CD4-positive, alpha-beta T cell treated with Interleukin-4 for 1 hour (primary cell): ENCODE measurements around the gene FGF14.
"Not testable (repeated sequence)": the region's sequence is repeated elsewhere in the genome, so short reads cannot be mapped to it uniquely, and the experiment has no call there.

Experiments used
- DNase-seq, 2 donors: peaks; one replicate each; pipeline ENCODE4 v3.0.0-alpha.2; 2020 to 2022

The FGF14 gene

DNA sequence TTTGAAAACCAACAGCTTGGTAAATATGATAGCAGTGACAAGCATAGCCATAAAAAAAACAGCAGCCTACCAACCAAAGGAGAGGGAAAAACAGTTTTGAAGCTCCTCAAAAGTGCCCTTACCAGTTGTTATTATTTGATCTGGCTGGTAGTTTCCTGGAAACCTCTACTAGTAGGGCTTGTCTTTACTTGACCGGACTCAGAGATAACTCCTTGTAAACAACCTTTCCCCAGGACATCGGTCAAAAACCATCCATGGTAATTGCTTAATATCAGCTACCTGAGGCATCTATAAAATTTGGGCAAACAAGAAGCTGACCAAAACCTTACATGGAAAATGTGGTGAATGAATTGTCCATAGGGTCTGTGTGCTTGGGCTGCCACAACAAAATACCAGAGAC, 210.9 kb downstream of the FGF14 start:
- no peak for DNase-seq

DNA sequence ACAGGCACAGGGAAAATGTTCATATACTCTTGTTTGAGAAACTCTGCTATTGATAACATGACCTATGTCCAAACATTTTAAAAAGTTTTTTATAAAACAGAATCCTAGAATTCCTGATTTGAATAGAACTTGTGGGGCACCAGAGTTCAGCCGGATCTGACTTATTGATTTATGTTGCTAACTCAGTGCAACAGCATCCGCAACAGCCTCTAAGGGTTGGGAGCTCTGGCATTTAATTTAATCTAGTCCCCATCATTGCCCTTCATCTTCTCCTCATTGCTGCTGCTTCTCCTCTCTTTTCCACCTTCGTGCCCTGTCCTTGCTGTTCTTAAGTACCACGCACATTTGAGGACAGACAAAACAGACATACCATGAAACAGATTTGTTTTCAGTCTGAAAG, 214.5 kb downstream of the FGF14 start:
- no peak for DNase-seq

DNA sequence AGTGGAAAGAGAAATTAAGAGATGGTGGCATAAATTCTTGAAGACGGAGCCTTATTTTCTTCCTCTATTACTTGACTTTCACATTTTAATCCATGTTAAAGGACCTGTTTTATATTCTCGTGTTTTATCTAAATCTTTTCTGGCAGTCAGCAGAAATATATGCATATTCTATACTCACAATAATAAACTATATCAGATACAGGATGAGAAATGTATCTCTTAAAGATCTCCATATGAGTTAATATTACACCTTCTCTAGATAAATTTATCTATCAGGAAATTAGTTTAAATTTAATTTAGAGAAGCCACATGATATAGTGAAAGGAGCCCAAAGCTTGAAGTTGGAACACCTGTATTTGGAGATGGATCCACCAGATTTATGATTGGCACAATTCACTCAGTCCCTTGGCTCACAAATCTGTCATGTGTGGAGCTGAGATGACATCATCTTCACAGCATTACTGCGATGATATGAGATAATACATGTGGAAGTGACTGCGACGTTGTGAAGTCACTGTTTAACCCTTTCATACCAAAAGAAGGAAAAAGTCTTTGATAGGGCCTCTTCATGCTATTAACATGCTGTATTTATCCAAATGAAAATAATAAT, 216.4 kb downstream of the FGF14 start:
- DNase-seq = no peak

DNA sequence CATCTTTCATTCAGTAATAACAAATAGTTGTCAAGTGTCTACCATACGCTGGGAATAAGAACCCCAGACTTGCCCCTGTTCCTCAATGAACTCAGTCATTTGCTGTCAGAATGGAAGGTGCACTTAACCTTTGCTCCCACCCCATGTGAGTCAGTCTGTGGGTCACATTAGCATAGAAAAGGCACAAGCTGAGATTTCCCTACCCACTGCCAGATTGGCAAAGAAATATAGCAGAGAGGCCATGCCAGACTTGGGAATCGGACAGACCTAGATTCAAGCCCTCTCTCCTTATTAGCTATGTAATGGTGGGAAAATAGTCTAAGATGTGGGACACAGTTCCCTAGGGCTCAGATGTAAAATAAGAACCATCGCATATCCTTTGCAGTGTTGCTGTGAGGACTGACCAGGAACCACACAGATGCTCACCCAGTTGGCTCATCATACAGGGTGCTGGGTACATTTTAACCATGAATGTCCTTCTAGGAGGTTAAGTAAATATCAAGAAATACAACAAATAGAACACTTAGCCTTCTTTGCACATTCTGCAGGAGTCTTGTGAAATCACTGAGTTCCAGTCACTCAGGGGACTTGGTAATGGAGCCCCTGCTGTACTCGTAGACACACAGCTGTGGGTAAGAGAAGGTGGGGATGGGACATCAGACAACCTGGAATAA, 218.2 kb downstream of the FGF14 start:
- no peak for DNase-seq

DNA sequence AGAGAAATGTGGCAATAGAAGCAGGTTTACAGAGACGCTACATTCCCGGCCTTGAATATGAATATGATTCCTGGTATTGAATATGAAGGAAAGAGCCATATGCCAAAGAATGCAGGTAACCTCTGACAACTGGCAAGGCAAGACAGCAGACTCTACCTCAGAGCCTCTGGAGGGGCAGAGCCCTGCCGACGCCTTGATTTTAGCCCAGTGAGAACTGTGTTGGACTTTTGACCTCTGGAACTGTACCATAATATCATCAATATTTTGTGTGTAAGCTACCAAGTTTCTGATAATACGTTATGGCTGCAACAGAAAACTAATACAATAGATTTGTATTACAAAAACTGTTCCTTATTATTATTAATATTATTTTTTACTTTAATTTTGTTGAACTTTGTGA, 219.7 kb downstream of the FGF14 start:
- no peak for DNase-seq

DNA sequence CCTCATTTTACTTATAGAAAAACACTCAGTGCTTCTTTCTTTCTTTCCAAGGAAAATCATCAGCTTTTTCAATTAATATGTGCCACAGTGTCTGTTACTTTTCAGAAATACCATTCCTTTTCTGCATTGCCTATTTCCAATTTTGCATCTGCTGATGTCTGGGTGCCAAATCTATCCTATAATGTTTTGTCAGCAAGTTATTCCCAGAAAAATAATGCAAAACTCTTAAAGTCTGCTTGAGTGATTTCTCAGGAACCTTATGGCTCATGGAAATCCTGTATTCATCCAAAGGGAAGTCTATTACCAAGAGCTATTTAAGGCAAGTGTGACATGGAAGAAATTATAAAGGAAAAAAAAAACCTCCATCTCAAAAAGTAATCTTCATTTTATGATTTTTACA, 224.4 kb downstream of the FGF14 start:
- DNase-seq = no peak

DNA sequence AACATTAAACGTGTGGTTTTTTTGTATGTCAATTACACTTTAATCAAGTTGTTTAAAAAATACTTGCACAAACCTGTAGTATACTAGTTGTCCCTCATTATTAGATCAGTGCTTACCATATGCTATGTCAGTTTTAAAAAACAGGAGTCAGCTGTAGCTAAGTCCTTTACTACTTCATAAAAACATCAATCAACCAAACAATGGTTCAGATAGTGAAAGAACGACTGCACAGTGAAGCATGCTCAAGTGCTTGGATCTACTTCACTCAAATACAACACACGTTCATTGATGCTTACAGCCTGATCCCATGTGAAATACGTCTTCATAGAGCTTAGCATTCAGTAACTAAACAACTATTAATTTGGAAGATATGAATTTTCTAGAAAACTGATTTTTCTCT, 225.0 kb downstream of the FGF14 start:
- no peak for DNase-seq

DNA sequence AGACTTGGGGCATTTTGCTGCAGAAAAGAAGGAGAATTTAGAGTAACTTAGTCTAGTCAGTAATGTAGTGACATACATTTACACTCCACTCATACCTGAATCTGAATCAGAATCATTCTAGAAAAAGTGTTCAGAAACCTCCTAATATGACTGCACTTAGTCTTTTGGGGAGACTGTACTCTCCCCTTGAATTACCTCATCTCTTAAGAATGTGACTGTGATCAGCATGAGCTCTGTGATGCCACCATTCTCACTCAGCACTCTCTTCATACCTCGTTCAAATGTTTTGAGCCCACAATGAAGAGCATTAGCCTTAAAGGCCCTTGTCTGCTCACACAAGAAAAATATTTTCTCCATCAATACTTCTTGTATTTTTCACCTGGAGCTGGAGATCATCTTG, 229.4 kb downstream of the FGF14 start:
- DNase-seq = no peak

DNA sequence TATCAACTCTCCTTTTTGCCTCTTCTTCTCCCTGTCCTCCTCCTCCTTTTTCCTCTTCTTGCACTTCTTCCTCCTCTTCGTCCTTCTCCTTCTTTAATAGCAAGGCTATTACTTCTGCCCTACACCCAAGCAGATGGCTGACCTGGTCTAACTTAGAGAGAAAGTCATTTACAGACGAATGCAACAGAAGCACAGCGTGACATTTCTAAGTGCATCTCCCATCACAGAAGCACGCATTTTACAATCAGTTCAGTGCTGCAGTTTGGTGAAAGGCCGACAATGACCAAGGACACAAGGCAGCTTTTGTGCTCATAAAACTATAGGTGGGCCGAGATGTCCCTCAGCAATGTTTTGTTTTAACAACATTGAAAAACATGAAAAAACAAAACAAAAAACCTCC, 231.5 kb downstream of the FGF14 start:
- DNase-seq = no peak

DNA sequence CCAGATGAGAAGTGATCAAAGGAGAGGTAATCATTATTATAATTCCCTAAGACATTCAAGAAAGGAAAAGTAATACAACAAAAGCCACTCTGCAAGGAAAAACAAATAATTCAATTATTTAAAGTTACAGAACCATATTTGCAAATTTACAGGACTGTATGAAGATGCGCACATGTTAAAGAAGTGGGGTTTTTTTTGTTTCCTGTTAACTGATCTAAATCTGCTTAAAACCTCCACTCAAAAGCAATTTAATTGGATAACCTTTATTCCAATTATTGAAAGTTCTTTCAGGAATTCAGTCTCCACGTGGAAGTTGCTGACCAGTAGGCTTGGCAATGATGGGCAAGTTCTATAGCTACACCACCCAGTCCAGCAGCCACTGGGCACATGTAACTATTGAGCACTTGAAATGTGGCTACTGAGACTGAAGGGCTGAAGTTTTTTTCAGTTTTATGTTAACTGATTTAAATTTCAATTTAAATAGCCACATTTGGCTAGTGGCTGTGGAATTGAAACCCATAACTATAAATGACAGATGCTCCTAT, 232.3 kb downstream of the FGF14 start:
- no peak for DNase-seq

DNA sequence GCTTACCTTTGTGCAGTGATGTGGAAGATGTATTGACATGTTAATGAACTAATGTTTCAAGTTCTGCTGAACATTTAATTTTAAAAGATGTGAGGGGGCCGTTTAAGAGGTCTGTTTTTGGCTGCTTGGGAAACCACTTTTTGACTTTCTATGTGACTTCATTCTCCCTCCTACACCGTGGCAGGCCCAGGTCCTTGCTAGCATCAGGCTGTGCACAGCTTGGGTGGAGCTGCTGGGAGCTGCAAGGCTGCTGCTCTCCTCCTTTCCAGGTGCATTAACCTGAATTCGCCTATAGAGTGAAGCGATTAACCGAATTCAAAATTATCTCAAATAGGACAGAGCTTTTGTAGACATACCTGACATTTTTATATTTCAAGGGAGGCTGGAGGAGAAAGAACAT, 249.1 kb downstream of the FGF14 start:
- no peak for DNase-seq

DNA sequence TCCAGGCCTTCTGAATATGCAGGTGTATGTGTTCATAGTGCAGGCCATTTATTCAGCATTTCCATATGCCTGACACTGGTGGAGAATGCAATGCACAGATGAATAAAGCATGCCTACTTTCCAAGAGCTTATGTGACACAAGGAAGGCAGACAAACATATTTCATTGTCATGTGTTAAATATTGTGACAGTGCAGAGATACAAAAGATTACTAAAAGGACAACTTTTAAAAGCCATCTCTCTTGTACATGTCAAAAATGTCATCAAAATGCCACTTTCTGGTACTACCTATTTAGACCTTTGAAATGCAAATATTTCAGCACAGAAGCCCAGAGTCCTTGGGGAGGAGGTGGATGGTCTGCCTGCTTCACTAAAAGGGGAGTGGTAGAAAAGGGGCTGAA, 254.5 kb downstream of the FGF14 start:
- DNase-seq = no peak

DNA sequence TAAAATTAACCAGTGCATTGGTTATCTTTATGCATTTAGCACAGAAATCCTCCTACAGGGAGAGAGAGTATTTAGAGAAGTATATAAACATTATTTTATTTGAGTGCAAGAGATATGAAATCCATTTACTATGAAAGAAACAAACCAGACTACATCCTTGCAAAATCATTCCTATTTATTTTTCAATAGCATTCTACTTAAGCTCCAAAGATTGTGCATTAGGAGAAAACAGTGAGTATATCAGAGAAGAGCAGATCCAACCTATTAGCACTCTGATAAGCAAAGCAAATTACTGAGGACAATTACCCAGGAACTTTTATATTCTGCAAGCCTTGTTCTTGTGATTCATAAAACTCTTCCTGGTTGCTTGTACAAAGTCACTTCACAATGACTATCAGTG, 256.1 kb downstream of the FGF14 start:
- no peak for DNase-seq

DNA sequence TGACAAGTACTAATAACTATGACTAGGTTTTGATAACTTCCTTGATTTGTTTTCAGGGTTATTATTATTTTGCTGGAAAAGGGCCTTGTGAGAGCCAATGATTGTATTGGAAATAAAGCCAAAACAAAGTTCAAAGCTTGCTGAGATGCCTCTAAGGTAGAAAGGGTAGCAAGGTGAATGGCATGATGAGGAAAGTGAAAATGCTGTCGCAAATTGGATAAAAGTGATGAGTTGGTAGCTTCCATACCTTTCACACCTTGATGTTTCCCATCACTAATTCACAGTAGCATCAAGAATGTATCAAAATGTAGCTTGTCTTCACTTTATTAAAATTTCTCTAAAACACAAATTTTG, 259.4 kb downstream of the FGF14 start:
- no peak for DNase-seq

DNA sequence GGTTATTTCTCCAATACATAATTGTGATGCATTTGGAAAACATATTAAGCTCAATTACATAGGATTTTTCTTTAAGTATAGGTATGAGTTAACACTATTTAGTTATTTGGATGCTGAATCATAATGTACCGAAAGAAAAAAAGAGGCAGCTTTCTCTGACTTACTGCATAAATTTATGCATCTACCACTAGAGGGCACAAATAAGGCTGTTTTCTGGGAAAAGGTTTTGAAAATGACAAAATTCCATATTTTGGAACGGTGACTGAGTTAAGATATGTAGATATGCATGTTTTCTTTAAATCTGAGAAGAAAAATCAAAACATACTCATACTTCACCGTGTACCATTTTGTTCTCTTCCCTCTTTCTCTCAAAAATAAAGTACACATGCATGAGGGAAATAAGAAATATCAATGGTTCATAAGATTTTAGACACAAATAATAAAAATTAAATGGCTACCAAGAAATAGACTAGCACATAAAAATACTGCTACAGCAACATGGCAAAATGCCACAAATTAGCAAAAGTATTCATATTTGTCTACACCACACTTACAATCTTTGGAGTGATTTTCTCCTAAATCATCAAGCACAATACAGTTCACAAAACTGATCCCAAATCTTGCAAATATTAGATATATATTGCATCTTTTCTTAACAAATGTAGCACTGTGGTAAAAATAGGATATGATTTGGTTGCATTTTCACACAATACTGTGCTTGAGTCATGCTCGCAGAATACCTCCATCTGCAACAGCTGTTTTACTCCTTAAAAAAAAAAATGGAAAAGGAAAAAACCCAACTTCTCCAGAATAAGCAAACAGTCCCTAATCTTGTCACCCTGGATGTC, 260.0 kb downstream of the FGF14 start:
- DNase-seq = no peak

DNA sequence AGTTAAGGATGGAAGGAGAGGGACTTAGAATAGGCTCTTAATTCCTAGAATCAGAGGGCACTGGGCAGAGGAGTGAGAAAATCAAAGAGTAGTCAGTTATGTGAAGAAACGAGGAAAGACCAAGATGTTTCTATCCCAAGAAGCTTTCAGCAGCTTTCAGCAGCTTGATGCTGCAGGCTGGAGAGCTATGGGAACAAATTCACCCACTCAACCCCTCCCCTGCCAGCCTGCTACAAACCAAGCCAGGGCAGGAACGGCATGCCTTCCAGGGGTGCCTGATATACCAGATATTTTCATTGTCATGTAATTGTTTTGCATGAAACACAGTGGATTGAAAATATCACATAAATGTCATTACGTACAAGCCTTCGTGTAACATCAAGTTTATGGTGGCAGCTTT, 262.2 kb downstream of the FGF14 start:
- DNase-seq = no peak

DNA sequence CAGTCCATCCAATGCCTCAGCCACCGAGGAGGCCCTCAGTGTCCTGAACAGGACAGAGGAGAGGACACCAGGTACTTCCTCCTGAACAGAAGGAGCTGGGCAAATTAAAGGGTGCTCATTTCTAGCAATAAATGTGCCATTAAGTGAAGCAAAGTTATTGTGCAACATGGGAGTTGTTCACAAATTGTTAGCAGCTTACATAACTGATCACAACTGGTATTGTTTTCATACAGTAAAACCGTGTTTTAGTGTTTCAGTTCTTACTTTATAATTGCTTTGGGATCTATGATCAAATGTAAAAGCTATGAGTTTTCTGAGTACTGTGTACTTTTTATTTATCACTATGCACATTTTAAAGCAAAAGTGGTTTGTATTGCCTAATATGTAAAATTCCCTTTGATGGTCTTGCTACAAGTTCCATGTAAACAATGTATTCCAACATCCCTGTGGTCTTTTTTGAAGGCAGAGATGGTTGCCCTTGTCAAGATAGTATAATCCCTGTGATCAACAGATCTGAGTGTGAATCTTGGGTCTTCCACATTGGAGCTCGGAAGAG, 263.1 kb downstream of the FGF14 start:
- no peak for DNase-seq

DNA sequence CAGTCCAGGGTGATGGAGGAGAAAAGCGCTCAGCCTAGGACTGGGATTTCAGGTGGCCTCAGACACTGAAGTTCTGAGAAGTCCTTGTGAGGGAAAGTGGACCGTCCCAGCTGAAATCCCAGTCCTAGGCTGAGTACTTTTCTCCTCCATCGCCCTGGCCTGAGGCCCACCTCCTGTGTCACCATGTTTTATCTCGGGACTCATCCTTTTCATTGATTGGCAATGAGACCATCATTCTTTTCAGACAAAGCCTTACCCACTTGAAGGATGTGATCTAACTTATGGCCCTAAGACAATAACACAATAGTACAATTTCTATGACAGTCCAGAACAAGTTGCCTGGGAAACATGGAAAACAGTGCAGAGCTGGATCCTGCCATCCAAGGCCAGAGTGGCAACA, 263.9 kb downstream of the FGF14 start:
- not testable (repeated sequence) for DNase-seq

DNA sequence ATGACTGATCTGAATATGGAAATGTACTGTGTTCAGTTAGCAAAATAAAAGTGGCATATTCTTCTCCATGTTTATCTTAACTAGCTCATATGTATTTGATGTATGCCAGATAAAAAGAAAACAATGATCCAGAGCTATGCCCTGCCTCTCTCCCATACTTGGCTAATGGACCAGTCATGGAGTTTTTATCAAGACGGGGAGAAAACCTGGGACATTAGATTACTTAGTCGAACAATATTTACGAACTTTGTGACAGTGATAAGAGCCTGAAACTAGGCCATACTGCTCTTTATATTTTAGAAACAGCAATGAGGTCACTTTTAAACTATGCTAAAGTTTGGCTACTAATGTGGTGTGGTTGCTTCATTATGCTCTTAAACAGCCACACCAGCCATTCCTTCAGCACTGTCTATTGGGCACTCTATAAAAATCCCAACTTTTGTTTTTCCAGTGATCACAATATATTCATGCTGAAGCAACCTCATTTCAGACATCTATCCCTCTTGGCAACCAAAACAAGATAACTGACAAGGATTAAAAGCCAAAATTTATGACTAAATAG, 265.0 kb downstream of the FGF14 start:
- DNase-seq = no peak

DNA sequence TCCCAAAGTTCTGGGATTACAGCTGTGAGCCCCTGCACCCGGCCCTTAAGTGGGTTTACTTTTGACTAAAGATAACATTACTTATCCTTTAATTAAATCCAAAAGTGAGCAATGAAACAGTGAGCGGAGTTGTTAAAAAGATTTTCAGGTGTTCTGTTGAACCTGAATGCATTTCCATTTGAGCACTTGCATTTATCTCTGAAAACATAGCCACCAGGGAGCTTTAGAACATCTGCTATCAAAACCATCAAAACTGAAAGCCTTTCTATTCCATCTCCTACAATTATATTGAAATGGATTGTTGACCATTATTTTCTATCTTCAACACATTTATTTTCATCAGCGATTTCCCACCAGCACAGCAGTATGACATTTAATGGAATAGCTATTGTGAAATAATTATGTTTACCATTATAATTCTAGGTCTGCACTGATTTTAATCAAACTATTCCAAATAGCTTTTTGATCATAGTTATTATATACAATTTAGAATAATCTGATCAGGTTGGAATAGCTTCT, 269.0 kb downstream of the FGF14 start:
- DNase-seq = no peak

DNA sequence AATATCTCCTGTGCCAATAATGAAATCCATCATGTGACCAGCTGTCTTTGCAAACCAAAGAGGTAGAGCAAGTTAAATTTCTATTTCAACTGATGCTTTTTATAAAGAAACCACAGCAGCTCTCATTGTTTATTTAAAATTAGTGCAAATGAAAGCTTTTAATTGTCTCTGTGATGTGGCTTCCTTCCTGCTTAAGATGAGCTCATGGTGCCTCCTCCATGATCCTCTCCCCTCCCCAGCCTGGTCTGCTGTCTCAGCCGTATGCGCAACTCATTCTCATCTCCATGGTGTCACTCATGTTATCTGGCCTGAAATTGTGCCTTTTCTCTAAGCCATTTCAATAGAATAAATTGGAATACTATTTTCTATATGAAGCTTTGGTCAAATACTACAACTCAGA, 270.6 kb downstream of the FGF14 start:
- DNase-seq = no peak

DNA sequence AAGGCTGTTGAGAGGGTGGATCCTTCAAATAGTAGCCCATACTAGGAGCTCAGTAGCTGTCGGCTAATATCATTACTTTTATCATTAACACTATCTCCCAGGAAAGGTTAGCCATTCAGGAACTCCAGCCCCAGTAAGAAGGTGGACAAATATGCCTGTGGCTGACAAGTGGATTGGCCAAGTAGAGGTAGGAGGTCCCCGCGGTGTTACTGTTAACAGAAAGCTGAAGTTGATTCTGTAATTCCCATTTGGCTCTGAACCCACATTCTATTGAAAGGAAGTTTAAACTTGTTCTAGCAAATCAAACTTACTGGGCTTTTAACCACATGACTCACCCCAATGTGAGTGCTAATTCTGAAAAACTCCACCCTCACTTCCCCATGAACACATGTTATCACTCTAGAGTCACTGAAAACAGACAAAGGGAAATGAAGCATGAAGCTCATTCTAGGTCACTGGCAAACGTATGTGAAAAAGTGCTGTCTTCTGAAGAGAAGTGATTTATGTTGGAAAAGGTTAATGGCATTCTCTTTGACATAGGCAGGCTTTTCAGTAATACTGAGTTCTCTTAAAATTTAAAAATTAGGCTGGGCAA, 273.5 kb downstream of the FGF14 start:
- DNase-seq = no peak

DNA sequence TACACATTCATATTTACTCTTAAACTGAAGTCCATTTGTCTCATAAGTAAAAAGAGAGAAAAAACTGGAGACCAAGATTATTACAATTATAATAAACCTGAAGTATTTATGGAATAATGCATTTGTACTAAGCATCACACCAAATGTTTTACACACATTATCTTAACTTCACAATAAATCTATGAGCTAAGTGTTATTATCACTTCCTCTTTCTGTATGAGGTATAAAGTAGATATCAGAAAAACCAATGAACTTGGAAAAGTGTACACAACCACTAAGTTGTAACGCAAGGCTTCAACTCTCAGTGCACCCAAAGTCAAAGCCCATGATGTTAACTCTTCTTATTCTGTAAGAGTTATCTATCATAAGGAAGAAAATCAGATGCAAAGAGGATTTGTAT, 274.7 kb downstream of the FGF14 start:
- no peak for DNase-seq
